Sigmoid colon (tissue), 7 donors: ENCODE data around the gene CAPNS2. TPM values are rescaled to one million over a fixed set of nuclear protein-coding genes. Genes with fewer than 3 reads are reported as not detected.

ENCODE experiments used
- DNase-seq: peaks from one replicate; pipeline ENCODE4 v3.0.0-alpha.2; 2019
- H3K27ac ChIP-seq, 4 donors: fragments of 200-600 bp; sonication (generic); one replicate each; pipeline ENCODE4 v1.5.1; 2016 to 2019; ENCODE audit warnings: mild to moderate bottlenecking in 1 of 4
- H3K27me3 ChIP-seq, 3 donors: fragments of 200-600 bp; sonication (generic); one replicate each; pipeline ENCODE4 v1.5.1; 2019; ENCODE audit warnings: mild to moderate bottlenecking in 1 of 3
- H3K36me3 ChIP-seq, 4 donors: fragments of 200-600 bp; sonication (generic); one replicate each; pipeline ENCODE4 v1.5.1; 2016 to 2019
- H3K4me1 ChIP-seq, 4 donors: fragments of 200-600 bp; sonication (generic); one replicate each; pipeline ENCODE4 v1.5.1; 2017 to 2019
- H3K4me3 ChIP-seq, 4 donors: fragments of 200-600 bp; sonication (generic); one replicate each; pipeline ENCODE4 v1.5.1; 2017 to 2019; ENCODE audit warnings: mild to moderate bottlenecking in 2 of 4, moderate library complexity in 1 of 4
- H3K9me3 ChIP-seq, 4 donors: fragments of 200-600 bp in 3 of 4; sonication (generic) in 3 of 4; one replicate each; pipeline versions ENCODE4 v1.5.1 to v1.6.1; 2013 to 2019
- CTCF ChIP-seq, 4 experiments: fragments of 450-650 bp in 3 of 4; fragments of 200-600 bp in 1 of 4; IDR thresholded peaks; one replicate each; pipeline ENCODE4 v1.5.1; 2016 to 2019; ENCODE audit warnings: antibody characterized with exemption in 4 of 4, mild to moderate bottlenecking in 3 of 4, moderate library complexity in 2 of 4
- EP300 ChIP-seq, 4 donors: sonication (generic); formaldehyde crosslinking; IDR thresholded peaks; one replicate each; pipeline ENCODE4 v1.6.1; 2017; ENCODE audit warnings: antibody characterized with exemption in 4 of 4
- POLR2A ChIP-seq, 2 donors: fragments of 450-650 bp; IDR thresholded peaks; one replicate each; pipeline ENCODE4 v1.6.1; 2016; ENCODE audit warnings: antibody characterized with exemption in 2 of 2, mild to moderate bottlenecking in 2 of 2, moderate library complexity in 2 of 2
- POLR2AphosphoS5 ChIP-seq, 4 donors: sonication (generic); formaldehyde crosslinking; IDR thresholded peaks; one replicate each; pipeline ENCODE4 v1.6.1; 2017; ENCODE audit warnings: antibody characterized with exemption in 4 of 4
- WGBS, 2 donors: extraction: QIAGEN DNeasy Blood & Tissue Kit; methylation state at CpG; one replicate each; pipeline ENCODE4 v1.1.7; 2013; 5-methylcytosine and 5-hydroxymethylcytosine counted together
- intact Hi-C: fragments of 100-400 bp; cut with DNase I; formaldehyde crosslinking; loops from one replicate; pipeline ENCODE4 v1.15.1; 2023
- polyA plus RNA-seq, 3 donors: library from polyadenylated mRNA; stranded (reverse); fragments of 200-250 nt; gene quantifications; one replicate each; pipeline ENCODE4 v1.2.3, GENCODE V29; 2013
- total RNA-seq, 4 donors: library from RNA; depleted of rRNA; stranded (reverse); fragments of >200 nt; gene quantifications; one replicate each; pipeline ENCODE4 v1.1.0, GENCODE V29; 2016
- donor health status: healthy with polysubstance abuse.
- donor health status: Bipolar disorder and iron deficiency.
- donor health status: healthy.

CAPNS2 gene
- total and polyA plus RNA-seq, 7 donors, result 0.07 to 0.95 (median 0.83) TPM; not detected in 4

- peak overlapping the region in 2 of 4 donors; percentile 23 to 27 for H3K27ac ChIP-seq
- H3K36me3 ChIP-seq, result peaks cover 0 to 9% (median 0%) of the 10 kb centered on the region in 4 donors
- no peaks in the 10 kb centered on the region for H3K27me3 ChIP-seq
- H3K9me3 ChIP-seq, result no peaks in the 10 kb centered on the region
- peak in 2 of 4 donors; percentile 51 to 58 for TF ChIP-seq POLR2AphosphoS5 (IDR thresholded peaks at IDR 0.05)
- no peak for TF ChIP-seq CTCF (IDR thresholded peaks at IDR 0.05)
- TF ChIP-seq EP300 (IDR thresholded peaks at IDR 0.05), result no peak
- no peak for TF ChIP-seq POLR2A (IDR thresholded peaks at IDR 0.05)
- no peak for DNase-seq
- H3K4me3 ChIP-seq, result no peak overlapping the region
- H3K4me1 ChIP-seq, result peaks cover 0 to 29% (median 20%) of the 10 kb centered on the region in 4 donors
- 79 to 87% methylated on average over 1 of the region's 1 CpG for WGBS, 2 donors
- intact Hi-C loops, result no loop called here
Observed at GRCh38 chr16:55575496-55575895, 9.0 kb downstream of the CAPNS2 start.

DNA sequence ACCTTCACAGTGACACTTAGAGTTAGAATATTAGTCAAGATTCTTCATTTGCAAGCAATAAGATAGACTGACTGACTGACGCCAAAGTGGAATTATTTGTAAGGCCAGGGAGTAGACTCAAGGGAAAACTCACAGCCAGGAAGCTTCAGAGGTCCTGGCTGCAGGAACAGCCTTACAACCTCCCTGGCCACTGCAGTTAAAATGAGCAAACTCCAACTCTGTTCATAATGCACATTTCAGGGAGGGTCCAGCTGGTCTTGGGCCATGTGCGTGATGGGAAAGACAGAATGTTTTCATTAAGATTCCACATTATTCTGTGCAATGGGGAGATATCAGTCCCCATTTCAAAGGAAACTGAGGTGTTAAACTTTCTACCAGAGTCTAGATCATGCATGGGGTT lies 9.9 kb downstream of the CAPNS2 start:
- WGBS, 2 donors, result 90 to 96% methylated on average over 2 of the region's 2 CpGs
- peak; percentile 34 for DNase-seq
- H3K4me3 ChIP-seq, result no peak overlapping the region
- H3K4me1 ChIP-seq, result peaks cover 0 to 27% (median 20%) of the 10 kb centered on the region in 4 donors
- H3K36me3 ChIP-seq, result peaks cover 0 to 9% (median 0%) of the 10 kb centered on the region in 4 donors
- H3K27ac ChIP-seq, result no peak overlapping the region
- TF ChIP-seq EP300 (IDR thresholded peaks at IDR 0.05) (no peak), CTCF (IDR thresholded peaks at IDR 0.05) (no peak), POLR2AphosphoS5 (IDR thresholded peaks at IDR 0.05) (no peak), POLR2A (IDR thresholded peaks at IDR 0.05) (no peak)
- no peaks in the 10 kb centered on the region for H3K27me3 ChIP-seq
- intact Hi-C loops, result no loop called here
- H3K9me3 ChIP-seq, result no peaks in the 10 kb centered on the region

GRCh38 chr16:55577887-55578286 lies 11.4 kb downstream of the CAPNS2 start:
- no peaks in the 10 kb centered on the region for H3K27me3 ChIP-seq
- no peak overlapping the region for H3K27ac ChIP-seq
- 80 to 90% methylated on average over 3 of the region's 3 CpGs for WGBS, 2 donors
- no peak for DNase-seq
- TF ChIP-seq POLR2AphosphoS5 (IDR thresholded peaks at IDR 0.05), result no peak
- no peak for TF ChIP-seq EP300 (IDR thresholded peaks at IDR 0.05)
- intact Hi-C loops, result no loop called here
- H3K4me3 ChIP-seq, result no peak overlapping the region
- H3K36me3 ChIP-seq, result peaks cover 0 to 9% (median 0%) of the 10 kb centered on the region in 4 donors
- no peaks in the 10 kb centered on the region for H3K9me3 ChIP-seq
- peaks cover 0 to 27% (median 20%) of the 10 kb centered on the region in 4 donors for H3K4me1 ChIP-seq

DNA sequence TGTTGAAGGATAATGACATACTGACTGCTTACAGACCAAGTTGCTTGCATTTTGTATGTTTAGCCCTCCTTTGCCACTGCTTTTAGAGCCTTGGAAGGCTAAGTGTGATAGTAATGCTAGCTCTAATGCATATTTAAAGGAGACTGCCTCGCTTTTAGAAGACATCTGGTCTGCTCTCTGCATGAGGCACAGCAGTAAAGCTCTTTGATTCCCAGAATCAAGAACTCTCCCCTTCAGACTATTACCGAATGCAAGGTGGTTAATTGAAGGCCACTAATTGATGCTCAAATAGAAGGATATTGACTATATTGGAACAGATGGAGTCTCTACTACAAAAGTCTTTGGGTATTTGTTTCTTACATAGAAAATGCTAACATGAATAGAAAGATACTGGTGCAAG lies 19.1 kb downstream of the CAPNS2 start:
- 87 to 90% methylated on average over 2 of the region's 2 CpGs for WGBS, 2 donors
- H3K9me3 ChIP-seq, result no peaks in the 10 kb centered on the region
- no peaks in the 10 kb centered on the region for H3K4me1 ChIP-seq
- DNase-seq, result no peak
- intact Hi-C loops, result no loop called here
- no peak overlapping the region for H3K27ac ChIP-seq
- H3K4me3 ChIP-seq, result no peak overlapping the region
- no peaks in the 10 kb centered on the region for H3K27me3 ChIP-seq
- TF ChIP-seq POLR2A (IDR thresholded peaks at IDR 0.05), result no peak
- no peak for TF ChIP-seq POLR2AphosphoS5 (IDR thresholded peaks at IDR 0.05)
- TF ChIP-seq CTCF (IDR thresholded peaks at IDR 0.05), result no peak
- no peak for TF ChIP-seq EP300 (IDR thresholded peaks at IDR 0.05)
- no peaks in the 10 kb centered on the region for H3K36me3 ChIP-seq

DNA sequence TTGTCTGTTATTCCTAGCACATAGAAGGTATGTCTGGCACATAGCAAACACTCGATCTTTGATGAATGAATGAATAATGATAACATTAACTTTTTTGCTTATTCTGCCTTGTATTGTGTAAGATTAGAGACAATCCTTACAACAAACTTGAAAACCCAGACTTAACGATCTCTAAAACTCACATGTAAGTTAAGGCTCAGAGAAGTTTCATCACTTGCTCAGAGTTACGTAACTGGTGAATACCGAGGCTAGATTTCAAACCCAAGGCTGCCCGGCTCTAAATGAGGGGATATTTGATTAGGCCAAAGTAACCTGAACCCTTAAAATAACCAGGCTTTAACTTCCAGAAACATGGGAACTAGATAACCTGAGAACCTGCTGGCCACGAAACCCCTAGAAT lies 22.3 kb downstream of the CAPNS2 start:
- Histone ChIP-seq H3K9me3 (no peaks in the 10 kb centered on the region), H3K4me1 (no peaks in the 10 kb centered on the region), H3K4me3 (no peak overlapping the region), H3K36me3 (no peaks in the 10 kb centered on the region), H3K27ac (no peak overlapping the region), H3K27me3 (peaks cover 0 to 4% (median 0%) of the 10 kb centered on the region in 3 donors)
- TF ChIP-seq EP300 (IDR thresholded peaks at IDR 0.05) (no peak), CTCF (IDR thresholded peaks at IDR 0.05) (no peak), POLR2A (IDR thresholded peaks at IDR 0.05) (no peak), POLR2AphosphoS5 (IDR thresholded peaks at IDR 0.05) (no peak)
- WGBS, 2 donors, result 83 to 85% methylated on average over 6 of the region's 6 CpGs
- intact Hi-C loops, result no loop called here
- DNase-seq, result no peak
